Nephron (organoid): ENCODE data around the gene RIPK3.
A peak's percentile ranks its signal among the peaks of the same experiment; 100 is the strongest.
"Not testable (repeated sequence)": the region's sequence is repeated elsewhere in the genome, so short reads cannot be mapped to it uniquely, and the experiment has no call there.

Experiments used
- H3K27ac Mint-ChIP-seq, 3 experiments: 2 replicates each; pipeline ENCODE4 v1.8.0; 2020; ENCODE audit warnings: mixed read lengths in 3 of 3, mild to moderate bottlenecking in 2 of 3, moderate library complexity in 1 of 3
- H3K27me3 Mint-ChIP-seq: 2 replicates; pipeline ENCODE4 v1.8.0; 2021; ENCODE audit warnings: low read depth, mild to moderate bottlenecking, moderate library complexity, mixed read lengths
- H3K36me3 Mint-ChIP-seq: 2 replicates; pipeline ENCODE4 v1.8.0; 2020; ENCODE audit warnings: low read depth, mixed read lengths
- H3K4me1 Mint-ChIP-seq: 2 replicates; pipeline ENCODE4 v1.8.0; 2020; ENCODE audit warnings: mixed read lengths
- H3K4me3 Mint-ChIP-seq, 3 experiments: 2 replicates each; pipeline ENCODE4 v1.8.0; 2020; ENCODE audit warnings: mild to moderate bottlenecking in 3 of 3, mixed read lengths in 3 of 3, moderate library complexity in 2 of 3
- H3K9me3 Mint-ChIP-seq: 2 replicates; pipeline ENCODE4 v1.8.0; 2020; ENCODE audit warnings: mixed read lengths
- CTCF ChIP-seq, 3 experiments: fragments of 200-600 bp; sonication (generic); IDR thresholded peaks; one replicate each; pipeline ENCODE4 v1.5.0; 2021; ENCODE audit warnings: antibody characterized with exemption in 3 of 3; ENCODE audit not compliant: unreplicated experiment in 3 of 3

The RIPK3 gene

GRCh38 chr14:24330973-24331674, 8.7 kb downstream of the RIPK3 start:
- Mint-ChIP-seq H3K36me3 (no peaks in the 10 kb centered on the region), H3K27ac (no peak overlapping the region), H3K4me3 (no peak overlapping the region), H3K4me1 (peaks cover 14% of the 10 kb centered on the region), H3K9me3 (no peaks in the 10 kb centered on the region), H3K27me3 (peaks cover 66% of the 10 kb centered on the region)
- TF ChIP-seq CTCF (IDR thresholded peaks at IDR 0.05; ENCODE audit: unreplicated experiment in 3 of 3), result no peak

- TF ChIP-seq CTCF (IDR thresholded peaks at IDR 0.05; ENCODE audit: unreplicated experiment in 3 of 3), result no peak
- Mint-ChIP-seq H3K9me3 (no peaks in the 10 kb centered on the region), H3K27me3 (peaks cover 52% of the 10 kb centered on the region), H3K36me3 (no peaks in the 10 kb centered on the region), H3K4me3 (no peak overlapping the region), H3K4me1 (peaks cover 6% of the 10 kb centered on the region), H3K27ac (no peak overlapping the region)
Measured at GRCh38 chr14:24329736-24330135, 10.1 kb downstream of the RIPK3 start.

- no peak for TF ChIP-seq CTCF (IDR thresholded peaks at IDR 0.05; ENCODE audit: unreplicated experiment in 3 of 3)
- no peaks in the 10 kb centered on the region for H3K36me3 Mint-ChIP-seq
- H3K27ac Mint-ChIP-seq, result no peak overlapping the region
- peaks cover 6% of the 10 kb centered on the region for H3K4me1 Mint-ChIP-seq
- no peak overlapping the region for H3K4me3 Mint-ChIP-seq
- H3K27me3 Mint-ChIP-seq, result peaks cover 46% of the 10 kb centered on the region
- H3K9me3 Mint-ChIP-seq, result no peaks in the 10 kb centered on the region
Measured at GRCh38 chr14:24329073-24329663, 10.6 kb downstream of the RIPK3 start.

GRCh38 chr14:24327914-24328313, 11.9 kb downstream of the RIPK3 start:
- H3K27me3 Mint-ChIP-seq, result peaks cover 34% of the 10 kb centered on the region
- H3K36me3 Mint-ChIP-seq, H3K4me1 Mint-ChIP-seq, H3K27ac Mint-ChIP-seq, H3K4me3 Mint-ChIP-seq, H3K9me3 Mint-ChIP-seq: not testable (repeated sequence)
- TF ChIP-seq CTCF (IDR thresholded peaks at IDR 0.05; ENCODE audit: unreplicated experiment in 3 of 3), result peak; percentile 58 to 64 (median 64)

GRCh38 chr14:24327303-24327702, 12.5 kb downstream of the RIPK3 start:
- TF ChIP-seq CTCF (IDR thresholded peaks at IDR 0.05; ENCODE audit: unreplicated experiment in 3 of 3), result no peak
- Mint-ChIP-seq H3K27me3 (peaks cover 28% of the 10 kb centered on the region), H3K4me3 (no peak overlapping the region), H3K9me3 (no peaks in the 10 kb centered on the region), H3K27ac (peak overlapping the region in 1 of 3 experiments; percentile 26), H3K36me3 (no peaks in the 10 kb centered on the region), H3K4me1 (peaks cover 4% of the 10 kb centered on the region)

GRCh38 chr14:24325963-24326362, 13.8 kb downstream of the RIPK3 start:
- TF ChIP-seq CTCF (IDR thresholded peaks at IDR 0.05; ENCODE audit: unreplicated experiment in 3 of 3), result no peak
- peaks cover 18% of the 10 kb centered on the region for H3K27me3 Mint-ChIP-seq
- no peaks in the 10 kb centered on the region for H3K9me3 Mint-ChIP-seq
- H3K27ac Mint-ChIP-seq, result no peak overlapping the region
- H3K4me3 Mint-ChIP-seq, result no peak overlapping the region
- H3K4me1 Mint-ChIP-seq, result no peaks in the 10 kb centered on the region
- H3K36me3 Mint-ChIP-seq, result no peaks in the 10 kb centered on the region
